Esophagus mucosa (tissue), 1 donor: ENCODE results near the gene LPIN2. TPM values are rescaled to one million over a fixed set of nuclear protein-coding genes. Genes with fewer than 3 reads are reported as not detected.
"Not testable (repeated sequence)": the region's sequence is repeated elsewhere in the genome, so short reads cannot be mapped to it uniquely, and the experiment has no call there.

ENCODE experiments used
- ATAC-seq: fragments of 200-7000 bp; cut with Tn5 transposase; one replicate; pipeline ENCODE4 v1.9.1; 2020
- total RNA-seq: library from RNA; stranded (reverse); gene quantifications from one replicate; pipeline ENCODE4 v1.2.4, GENCODE V29; 2023
- donor health status: DM: yes; HTN: yes; CAD: no.

Gene LPIN2
- total RNA-seq, 1 donor from 2014 or later = 6.9 TPM

- ATAC-seq = no peak
Measured at GRCh38 chr18:3044931-3045698, 32.2 kb upstream of the LPIN2 start.

- no peak for ATAC-seq
Measured at GRCh38 chr18:3042379-3042778, 29.4 kb upstream of the LPIN2 start.

- ATAC-seq = no peak
Measured at GRCh38 chr18:3041843-3042242, 28.9 kb upstream of the LPIN2 start.

- ATAC-seq = no peak
Measured at GRCh38 chr18:3040881-3041280, 27.9 kb upstream of the LPIN2 start.

GRCh38 chr18:3040173-3040572 is 27.2 kb upstream of the LPIN2 start:
- ATAC-seq = no peak

GRCh38 chr18:3037423-3037915 is 24.5 kb upstream of the LPIN2 start:
- peak; percentile 95 for ATAC-seq

GRCh38 chr18:3036108-3036507 is 23.2 kb upstream of the LPIN2 start:
- peak; percentile 81 for ATAC-seq

GRCh38 chr18:3035635-3036034 is 22.7 kb upstream of the LPIN2 start:
- ATAC-seq = no peak

GRCh38 chr18:3032721-3033120 is 19.8 kb upstream of the LPIN2 start:
- ATAC-seq = no peak

- no peak for ATAC-seq
Measured at GRCh38 chr18:3029215-3029952, 16.4 kb upstream of the LPIN2 start.

- not testable (repeated sequence) for ATAC-seq
Measured at GRCh38 chr18:3028115-3028514, 15.2 kb upstream of the LPIN2 start.

GRCh38 chr18:3027370-3027891 is 14.5 kb upstream of the LPIN2 start:
- no peak for ATAC-seq

- no peak for ATAC-seq
Measured at GRCh38 chr18:3025544-3025943, 12.6 kb upstream of the LPIN2 start.

- not testable (repeated sequence) for ATAC-seq
Measured at GRCh38 chr18:3023603-3024002, 10.7 kb upstream of the LPIN2 start.

- ATAC-seq = no peak
Measured at GRCh38 chr18:3016585-3017297, 3.8 kb upstream of the LPIN2 start.

GRCh38 chr18:3015851-3016250 is 2.9 kb upstream of the LPIN2 start:
- no peak for ATAC-seq

- no peak for ATAC-seq
Measured at GRCh38 chr18:3015204-3015592, 2.3 kb upstream of the LPIN2 start.

- ATAC-seq = no peak
Measured at GRCh38 chr18:3014503-3015203, 1.7 kb upstream of the LPIN2 start.

GRCh38 chr18:3012136-3013023 is 564 bp downstream of the LPIN2 start:
- ATAC-seq = no peak

- no peak for ATAC-seq
Measured at GRCh38 chr18:3010086-3010485, 2.9 kb downstream of the LPIN2 start.

GRCh38 chr18:3008541-3008940 is 4.4 kb downstream of the LPIN2 start:
- no peak for ATAC-seq
